Stimulated activated CD8-positive, alpha-beta memory T cell treated with anti-CD3 and anti-CD28 coated beads, Interleukin-15, amount 100 ng/mL, for 48 hours (primary cell): ENCODE data around the gene MREG.
"Not testable (repeated sequence)": the region's sequence is repeated elsewhere in the genome, so short reads cannot be mapped to it uniquely, and the experiment has no call there.

ENCODE experiments used
- DNase-seq, 2 donors: peaks; one replicate each; pipeline ENCODE4 v3.0.0-alpha.2; 2020; ENCODE audit warnings: low read depth in 2 of 2

Gene MREG

DNA sequence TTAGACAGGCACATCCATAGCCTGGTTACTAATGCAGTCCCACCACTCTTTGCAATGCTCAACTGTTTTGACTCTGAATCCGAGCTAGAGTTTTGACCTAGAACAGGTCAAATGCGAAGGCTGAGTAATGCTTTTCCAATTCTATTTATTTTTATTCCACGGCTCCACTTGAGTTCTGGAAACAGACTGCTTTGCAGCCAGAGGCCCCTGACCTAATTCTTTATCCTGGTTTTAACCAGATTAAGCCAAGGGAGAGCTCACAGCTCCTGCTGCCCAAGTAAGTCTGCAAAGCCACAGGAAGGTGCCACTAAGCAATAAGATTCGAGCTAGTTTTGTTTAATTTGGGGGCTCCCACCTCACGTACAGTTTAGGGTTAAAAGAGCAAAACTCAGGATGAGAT lies 51.4 kb downstream of the MREG start:
- DNase-seq = no peak

DNA sequence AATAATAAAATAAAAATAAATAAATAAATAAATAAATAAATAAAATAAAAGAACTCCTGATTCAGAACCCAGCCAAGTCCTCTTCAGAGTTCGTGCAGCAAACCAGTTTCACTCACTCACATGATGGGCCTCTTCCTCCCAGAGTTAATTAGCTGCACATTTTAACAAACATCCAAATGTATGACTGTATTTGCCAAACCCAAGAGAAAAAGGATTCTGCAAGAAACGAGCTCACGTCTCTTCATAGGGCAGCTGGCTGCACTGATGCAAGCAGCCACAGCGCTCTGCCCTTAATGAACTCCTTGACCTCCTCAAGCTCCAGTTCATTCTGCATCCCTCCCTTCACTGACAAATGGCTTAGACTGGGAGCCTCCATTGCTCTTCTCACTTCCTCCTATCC lies 55.1 kb downstream of the MREG start:
- no peak for DNase-seq

DNA sequence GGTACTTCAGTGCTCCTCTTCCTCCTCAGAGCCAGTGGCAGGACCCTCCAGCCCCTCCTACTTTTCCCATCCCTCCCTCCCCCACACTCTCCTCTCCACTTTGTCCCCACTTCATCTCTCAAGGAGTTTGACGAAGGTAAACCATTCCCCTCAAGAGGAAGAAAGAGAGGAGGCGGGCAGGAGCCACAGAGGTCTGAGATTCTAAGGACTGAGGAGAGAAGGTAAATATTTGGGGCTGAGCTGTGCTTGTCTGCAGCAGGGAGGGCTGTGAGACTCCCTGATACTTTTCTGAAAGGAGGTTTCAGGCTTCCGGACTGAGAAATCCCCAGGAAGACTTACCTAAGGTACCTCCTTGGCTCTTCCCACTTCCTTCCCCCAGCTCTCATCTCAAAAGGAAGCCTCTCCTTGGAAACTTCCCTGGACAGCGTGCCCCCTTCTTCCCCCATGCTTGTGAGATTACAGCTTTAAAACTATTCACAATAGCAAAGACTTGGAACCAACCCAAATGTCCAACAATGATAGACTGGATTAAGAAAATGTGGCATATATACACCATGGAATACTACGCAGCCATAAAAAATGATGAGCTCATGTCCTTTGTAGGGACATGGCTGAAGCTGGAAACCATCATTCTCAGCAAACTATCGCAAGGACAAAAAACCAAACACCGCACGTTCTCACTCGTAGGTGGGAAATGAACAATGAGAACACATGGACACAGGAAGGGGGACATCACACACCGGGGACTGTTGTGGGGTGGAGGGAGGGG lies 55.8 kb downstream of the MREG start:
- DNase-seq = not testable (repeated sequence)

DNA sequence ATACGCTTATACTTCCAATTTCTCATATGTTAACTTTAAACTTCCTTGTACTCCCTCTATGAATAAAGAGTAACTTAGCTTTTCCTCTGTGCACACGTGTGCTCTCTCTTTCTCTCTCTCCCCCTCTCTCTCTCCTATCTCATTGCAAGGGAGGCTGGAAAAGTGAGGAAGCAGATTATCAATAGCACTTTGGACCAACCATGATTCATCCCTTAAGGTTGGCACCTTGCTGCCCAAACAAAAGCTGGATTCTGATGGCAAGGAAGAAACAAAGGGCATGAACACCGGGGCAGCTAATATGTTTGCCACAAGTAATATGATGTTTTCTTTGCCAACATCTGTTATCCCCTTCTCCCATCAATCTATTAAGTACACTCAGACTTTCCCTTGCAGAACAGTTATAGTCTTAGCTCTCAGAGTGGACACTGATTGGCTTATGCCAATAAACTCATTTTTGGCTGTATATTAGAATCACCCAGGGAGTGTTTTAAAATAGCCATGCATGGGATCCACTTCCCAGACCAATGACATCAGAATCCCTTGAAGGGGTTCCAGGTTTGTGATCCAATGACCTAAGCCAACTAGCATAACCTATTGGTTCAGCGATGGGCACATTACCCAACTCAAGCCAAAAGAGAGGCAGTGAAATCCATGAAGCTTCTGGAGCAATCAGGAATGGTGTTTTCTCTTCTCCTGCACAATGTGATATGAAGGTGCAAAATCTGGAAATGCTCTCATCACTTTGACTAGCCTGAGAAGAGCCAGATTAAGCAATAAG lies 60.3 kb downstream of the MREG start:
- DNase-seq = no peak

DNA sequence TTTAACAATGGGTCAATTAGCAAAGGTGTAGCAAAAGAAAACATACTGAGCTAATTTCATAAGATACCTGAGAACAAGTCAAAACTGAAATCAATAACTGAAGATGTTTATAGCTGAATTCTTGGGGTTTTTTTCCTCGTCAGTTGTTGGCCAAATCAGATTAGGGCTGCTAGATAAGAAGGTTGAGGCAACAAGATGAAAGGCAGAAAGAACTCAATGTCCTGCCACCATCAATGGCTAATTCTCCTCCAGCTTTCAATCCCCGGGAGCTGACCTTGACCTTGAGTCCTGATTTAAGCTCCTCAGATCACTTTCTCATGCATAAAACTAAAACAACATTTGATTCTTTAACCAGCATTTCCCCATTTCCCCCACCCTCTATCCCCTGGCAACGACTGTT lies 61.8 kb downstream of the MREG start:
- no peak for DNase-seq

DNA sequence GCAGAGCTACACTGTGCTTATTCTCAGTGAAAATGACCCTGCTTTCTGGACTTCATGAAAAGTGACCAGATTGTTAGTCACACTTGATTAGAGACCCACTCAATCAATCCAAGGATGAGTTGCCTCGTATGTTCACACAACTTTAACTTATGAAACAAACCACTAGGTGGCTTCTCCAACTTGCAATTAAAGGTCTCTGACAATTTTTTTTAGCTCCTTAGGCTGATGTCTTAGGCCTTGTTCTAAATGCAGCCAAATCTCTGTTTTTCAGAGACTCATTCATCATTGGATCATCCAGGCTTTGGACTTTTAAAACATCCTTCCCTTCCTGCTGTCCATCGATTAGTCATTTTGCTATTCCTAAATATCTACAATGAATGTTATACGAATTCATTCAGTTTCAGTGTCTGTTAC lies 63.4 kb downstream of the MREG start:
- no peak for DNase-seq

DNA sequence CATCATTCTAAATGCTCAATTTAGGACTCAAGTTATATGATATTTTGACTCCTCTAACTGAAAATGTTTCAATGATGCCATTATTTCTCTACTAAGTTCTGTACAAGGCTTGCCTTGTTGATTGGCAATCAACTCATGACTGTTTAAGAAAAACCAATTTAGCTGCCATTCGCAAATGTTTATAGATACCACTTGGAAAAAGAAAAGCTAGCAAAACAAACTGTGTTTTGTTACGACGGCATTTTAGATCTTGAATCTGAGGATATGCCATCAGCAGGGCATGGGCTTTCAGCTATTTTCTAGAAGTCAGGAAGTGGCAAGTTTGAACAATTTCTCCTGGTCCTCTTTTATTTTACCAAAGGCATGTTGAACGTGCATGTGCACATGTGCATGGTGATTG lies 65.3 kb downstream of the MREG start:
- no peak for DNase-seq

DNA sequence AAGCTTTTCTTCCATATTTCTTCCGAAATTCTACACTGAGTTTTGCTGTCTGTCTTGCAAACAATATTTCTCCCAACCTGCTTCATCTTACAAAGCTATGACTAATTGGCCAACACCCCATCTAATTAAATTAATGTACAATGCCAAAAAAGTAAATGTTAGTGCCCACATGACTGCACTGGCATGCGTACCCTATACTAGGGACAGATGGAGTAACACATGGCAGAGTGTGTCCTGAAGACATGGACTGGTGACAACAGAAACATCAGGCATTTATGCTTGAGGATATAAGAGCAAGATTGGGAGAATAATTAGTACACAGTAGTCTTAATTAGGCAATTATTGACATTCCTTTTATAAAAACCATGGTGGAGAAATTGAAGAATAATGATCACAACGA lies 66.8 kb downstream of the MREG start:
- no peak for DNase-seq

DNA sequence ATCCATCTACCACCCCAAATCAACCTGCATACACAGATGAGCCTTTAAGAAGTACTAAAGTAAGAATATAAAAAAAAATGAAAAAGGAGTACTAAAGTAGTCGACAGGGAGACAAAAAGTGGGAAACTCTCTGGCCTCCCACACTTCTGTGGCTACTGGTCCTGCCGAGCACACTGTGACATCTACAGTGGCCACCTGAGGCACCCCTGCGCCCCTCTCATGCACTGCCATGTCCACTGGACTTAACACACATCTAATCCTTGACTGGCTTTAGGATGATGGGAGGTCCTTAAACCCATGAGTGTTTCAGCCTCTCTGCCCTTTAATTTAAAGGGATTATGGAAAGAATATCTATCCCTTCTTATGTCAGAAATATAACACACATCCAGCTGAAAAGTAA lies 71.2 kb downstream of the MREG start:
- DNase-seq = no peak

DNA sequence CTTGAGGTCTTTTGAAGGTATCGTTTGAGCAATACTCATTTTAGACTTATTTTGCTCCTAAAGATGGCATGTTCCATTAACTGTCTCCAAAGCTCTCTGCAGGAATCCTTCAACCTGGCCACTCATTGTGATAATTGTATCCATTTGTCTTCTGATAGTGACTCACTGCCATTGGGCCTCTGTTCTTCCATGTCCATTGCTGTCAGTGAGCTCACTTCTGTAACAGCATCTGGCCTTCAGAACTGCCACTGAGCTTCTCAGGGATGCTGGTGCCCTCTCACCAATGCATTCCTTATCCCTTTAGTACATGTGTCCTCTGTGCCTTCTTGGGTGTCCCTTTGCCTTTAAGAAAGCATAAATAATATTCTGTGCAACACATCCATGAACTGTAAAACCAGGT lies 71.6 kb downstream of the MREG start:
- DNase-seq = no peak

DNA sequence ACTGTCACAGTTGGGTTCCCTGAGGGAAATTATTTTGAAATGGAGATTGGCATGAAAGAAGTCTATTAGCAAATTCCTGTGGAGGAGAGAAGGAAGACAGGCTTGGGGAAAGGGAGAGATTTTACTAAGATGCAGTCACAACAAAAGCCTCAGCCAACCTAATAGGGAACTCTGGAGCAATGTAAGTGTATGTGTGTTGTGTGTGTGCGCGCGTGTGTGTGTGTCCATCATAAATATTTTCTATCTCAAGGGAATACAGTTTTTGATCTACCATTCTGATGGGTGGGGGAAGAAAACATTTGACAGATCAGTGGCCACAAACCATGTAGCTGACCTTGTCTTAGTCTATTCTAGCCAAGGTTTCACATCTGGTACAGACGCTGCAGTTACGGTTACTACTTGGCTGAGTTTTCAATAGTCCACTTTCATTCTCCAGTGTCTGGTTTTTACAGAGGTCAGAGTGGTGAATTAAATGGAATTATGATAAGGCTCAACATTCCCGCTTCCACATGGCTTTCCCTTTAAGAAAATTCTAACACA lies 72.6 kb downstream of the MREG start:
- no peak for DNase-seq

DNA sequence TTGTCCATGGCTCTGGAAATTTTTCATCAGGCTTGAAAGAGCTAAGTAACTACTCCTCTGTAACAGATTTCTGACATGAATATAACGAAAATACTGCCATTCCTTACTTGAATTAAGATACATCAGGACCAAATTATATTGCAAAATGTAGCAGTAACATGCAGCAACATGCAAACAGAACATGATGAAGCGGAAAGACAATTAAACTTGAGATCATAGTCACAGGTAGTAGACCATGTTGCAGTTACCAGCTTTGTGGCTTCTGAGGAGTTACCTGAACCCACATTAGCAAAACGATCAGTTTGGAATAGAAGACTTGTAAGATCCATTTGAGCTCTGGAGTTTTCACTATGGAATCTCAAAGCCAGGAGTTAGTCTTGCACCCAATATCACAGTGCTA lies 76.2 kb downstream of the MREG start:
- DNase-seq = no peak

DNA sequence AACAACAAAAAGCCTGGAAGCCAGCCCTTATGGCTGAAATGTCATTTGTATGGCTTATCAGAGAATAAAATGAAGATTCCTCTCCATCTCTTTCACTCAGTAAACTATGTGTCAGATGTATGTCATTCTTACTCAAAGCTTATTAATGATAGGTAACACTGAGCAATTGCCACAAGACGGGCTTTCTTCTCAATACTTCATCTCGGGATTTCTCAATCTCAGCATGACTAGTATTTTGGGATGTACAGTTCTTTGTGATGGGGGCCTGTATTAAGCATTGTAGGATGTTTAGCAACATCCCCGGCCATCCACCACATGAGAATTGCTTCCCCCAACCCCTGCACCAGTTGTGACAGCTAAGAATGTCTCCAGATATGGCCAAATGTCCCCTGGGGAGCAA lies 80.2 kb downstream of the MREG start:
- no peak for DNase-seq

DNA sequence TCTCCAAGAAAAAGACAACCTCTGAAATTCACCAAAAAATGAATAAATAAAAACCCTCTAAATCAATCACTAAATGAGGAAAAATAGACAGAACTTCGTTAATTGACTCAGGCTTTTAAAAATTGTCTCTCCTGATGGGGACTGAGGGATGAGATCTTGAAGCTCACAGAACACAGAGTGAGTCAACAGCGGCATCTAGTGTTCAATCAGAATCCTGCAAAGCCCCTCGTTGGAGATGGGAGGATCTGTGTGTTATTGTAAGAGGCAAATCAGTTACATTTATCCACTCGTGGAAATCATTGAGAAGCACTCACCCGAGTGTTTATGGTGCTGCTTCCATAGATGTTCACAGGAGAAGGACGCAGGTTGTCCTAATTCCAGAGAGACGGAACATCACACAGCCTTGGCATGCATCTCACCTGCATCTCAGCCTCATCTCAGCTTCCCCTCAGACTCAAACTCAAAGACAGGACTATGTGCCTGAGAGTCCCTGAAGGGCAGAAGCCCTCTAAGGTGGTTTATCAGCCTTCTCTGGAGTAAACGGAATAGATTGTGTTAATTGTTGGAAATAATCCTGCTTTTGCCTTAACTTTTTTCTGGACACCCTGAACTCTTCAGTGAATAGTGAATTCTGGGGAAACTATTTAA lies 82.0 kb downstream of the MREG start:
- peak; percentile 15 to 19 for DNase-seq

DNA sequence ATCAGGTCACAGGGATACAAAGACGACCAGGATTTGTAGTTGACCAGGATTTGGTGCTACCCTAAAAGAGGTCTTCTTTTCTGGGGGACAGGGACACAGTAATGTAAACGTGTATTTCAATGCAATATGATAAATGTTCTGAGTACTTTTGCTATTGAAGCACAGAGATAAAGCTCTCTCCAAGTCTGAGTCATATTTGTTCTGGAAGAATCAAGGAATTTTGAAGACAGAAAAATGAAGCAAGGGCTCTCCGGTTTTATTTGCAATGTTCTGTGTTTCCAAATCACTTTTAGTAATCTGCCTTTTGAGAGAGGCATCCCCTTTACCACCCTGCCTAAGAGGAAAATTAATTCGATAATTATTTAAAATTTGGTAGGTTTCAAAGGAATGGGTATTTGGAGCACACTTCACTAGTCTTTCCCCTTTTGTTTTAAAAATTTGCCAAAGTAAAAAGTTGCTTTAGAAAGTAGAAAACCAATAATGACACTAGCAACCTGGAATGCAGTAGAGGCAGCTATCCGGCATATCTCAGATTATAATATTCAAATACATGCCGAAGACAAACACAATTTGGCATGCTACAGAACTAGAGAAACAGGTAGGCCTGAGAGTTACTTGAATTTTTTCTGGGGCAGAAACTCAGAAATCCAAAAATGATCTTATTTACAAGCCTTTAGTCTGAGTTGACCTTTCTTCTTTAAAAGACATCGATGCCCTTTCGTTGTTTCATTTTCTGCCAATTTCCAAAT lies 82.7 kb downstream of the MREG start:
- no peak for DNase-seq

DNA sequence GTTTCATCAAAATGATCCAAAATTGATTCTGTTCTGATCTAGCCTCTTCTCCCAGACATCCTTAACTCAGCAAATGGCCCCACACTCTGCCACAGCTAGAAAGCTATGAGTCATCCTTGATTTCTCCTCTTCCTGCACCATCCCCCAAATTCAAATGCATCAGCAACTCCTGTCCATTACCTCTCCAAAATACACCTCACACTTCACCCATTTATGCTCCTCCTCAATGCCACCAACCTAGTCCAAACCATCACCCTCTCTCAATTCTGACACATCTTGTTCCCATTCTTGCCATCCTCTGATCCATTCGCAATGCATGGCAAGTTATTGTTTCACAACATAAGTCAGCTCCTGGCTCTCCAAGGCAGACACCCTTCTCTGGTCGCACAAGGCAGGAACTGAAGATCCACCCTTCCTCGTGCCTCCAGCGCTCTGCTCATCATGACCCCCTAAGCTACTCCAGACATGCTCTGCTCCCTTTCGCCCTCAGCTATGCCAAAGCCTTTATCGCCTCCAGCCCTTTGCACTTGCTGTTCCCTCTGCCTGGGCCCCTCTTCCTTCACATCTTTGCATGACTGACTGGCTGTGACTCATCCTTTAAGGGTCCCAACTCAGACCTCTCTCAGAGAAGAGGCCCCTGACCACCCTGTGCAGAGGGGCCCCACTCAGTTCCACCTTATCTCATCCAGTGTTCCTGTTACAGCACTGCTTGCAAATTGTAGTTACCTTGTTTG lies 83.6 kb downstream of the MREG start:
- no peak for DNase-seq

DNA sequence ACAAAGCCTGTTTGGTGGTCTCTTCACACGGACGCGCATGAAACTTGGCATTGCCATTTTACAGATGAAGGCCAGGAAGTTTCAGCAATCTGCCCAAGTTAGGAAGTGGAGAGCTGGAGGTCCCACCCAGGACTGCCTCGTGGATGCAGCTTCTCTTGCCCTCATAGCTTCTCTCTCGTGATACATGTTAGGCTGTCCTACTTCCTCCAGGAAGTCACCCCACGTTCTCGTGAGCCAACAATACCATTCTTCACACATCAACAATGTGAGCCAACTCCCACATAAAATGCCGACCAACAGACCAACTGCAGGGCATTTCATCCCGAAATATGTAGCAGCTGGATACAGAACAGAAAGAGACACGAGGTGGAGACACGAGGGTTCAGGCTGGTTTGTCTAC lies 85.3 kb downstream of the MREG start:
- no peak for DNase-seq

DNA sequence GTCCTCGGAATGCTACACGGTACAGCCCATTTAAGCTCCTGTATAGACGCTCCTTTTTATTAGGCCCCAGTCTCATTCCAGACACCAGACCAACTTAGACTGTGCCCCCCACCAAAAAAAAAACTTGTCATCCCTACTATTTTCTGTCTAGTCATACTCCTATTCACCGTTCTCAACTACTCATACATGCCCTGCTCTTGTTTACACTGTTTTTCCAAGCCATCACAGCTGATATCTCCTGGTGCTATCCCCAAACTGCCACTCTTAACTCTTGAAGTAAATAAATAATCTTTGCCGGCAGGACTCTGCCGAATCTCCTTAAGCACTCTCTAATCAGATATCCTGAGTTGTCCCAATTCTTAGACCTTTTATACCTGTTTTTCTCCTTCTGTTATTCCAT lies 86.4 kb downstream of the MREG start:
- not testable (repeated sequence) for DNase-seq

DNA sequence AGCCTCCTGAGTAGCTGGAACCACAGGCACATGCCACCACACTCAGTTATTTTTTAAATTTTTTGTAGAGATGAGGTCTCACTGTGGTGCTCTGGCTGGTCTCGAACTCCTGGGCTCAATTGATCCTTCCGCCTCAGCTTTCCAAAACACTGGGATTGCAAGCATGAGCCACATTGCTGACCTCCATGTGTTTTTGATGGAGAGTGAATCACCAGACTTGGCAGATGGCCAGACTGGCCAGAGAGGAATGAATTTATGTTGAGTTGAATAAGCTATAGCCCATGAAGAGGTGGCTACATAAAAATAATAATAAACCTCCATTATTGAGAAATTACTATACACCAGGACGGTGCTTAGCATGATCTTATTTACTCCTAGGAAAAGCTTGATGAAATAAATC lies 91.5 kb downstream of the MREG start:
- DNase-seq = no peak

DNA sequence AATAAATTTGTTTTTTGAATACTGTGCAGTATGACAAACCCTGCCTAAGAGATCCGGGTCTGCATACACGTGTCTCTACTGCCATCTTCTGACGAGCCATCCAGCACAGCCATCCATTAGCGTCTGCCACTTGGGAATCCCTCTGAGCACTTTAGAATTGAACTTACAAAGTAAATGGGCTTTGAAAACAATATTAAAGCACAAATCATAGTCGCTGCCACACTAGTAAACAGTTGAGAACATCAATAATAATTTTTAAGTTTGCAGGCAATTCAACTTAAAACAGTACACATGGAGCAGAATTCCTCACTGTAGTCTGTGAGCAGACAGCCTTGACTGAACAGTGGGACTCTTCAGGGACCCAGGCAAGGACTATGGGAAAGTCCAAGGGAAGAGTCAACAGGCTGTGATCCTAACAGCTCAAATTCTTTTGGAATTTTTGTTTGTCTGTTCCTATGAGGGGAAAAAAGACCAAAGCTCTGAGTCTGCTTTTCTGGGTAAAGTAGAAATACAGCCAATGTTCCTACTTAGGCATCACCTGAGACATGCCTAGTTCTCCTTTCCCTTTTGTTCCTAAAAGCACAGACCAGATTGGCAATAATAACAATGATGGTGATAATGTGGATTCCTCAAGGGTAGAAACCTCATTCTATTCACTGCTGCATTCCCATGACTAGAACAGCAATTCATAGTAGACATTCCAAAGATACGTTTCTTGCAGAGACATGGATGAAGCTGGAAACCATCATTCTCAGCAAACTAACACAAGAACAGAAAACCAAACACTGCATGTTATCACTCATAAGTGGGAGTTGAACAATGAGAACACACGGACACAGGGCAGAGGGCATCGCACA lies 92.9 kb downstream of the MREG start:
- peak in 1 of 2 donors; percentile 25 for DNase-seq
